Suppressor macrophage (primary cell): ENCODE measurements around the gene TRIOBP.

Experiments
- DNase-seq, 4 experiments: peaks; one replicate each; pipeline ENCODE4 v3.0.0-alpha.2; 2020 to 2022

Gene TRIOBP

GRCh38 chr22:37728620-37729019 lies 31.8 kb downstream of the TRIOBP start:
- no peak for DNase-seq

GRCh38 chr22:37731804-37732471 lies 35.1 kb downstream of the TRIOBP start:
- DNase-seq: peak; percentile 59 to 80 (median 74)

- no peak for DNase-seq
Observed at GRCh38 chr22:37732699-37733607, 36.1 kb downstream of the TRIOBP start.

GRCh38 chr22:37733625-37734401 lies 37.0 kb downstream of the TRIOBP start:
- no peak for DNase-seq

- DNase-seq: no peak
Observed at GRCh38 chr22:37734402-37734700, 37.5 kb downstream of the TRIOBP start.

- peak; percentile 57 to 82 (median 69) for DNase-seq
Observed at GRCh38 chr22:37734964-37735451, 38.2 kb downstream of the TRIOBP start.

- DNase-seq: peak; percentile 38 to 68 (median 65)
Observed at GRCh38 chr22:37739035-37739434, 42.2 kb downstream of the TRIOBP start.

- peak; percentile 83 to 93 (median 90) for DNase-seq
Observed at GRCh38 chr22:37739611-37740049, 42.8 kb downstream of the TRIOBP start.

GRCh38 chr22:37740455-37741311 lies 43.8 kb downstream of the TRIOBP start:
- DNase-seq: no peak

- DNase-seq: peak; percentile 66 to 82 (median 78)
Observed at GRCh38 chr22:37741312-37741795, 44.5 kb downstream of the TRIOBP start.

- DNase-seq: peak; percentile 39 to 63 (median 55)
Observed at GRCh38 chr22:37742376-37743171, 45.7 kb downstream of the TRIOBP start.

- DNase-seq: no peak
Observed at GRCh38 chr22:37744589-37744988, 47.7 kb downstream of the TRIOBP start.

GRCh38 chr22:37745548-37746365 lies 48.9 kb downstream of the TRIOBP start:
- peak; percentile 91 to 97 (median 94) for DNase-seq

- peak; percentile 9 to 57 (median 34) for DNase-seq
Observed at GRCh38 chr22:37746366-37747079, 49.7 kb downstream of the TRIOBP start.

GRCh38 chr22:37747080-37747714 lies 50.3 kb downstream of the TRIOBP start:
- peak in 3 of 4 experiments; percentile 33 to 50 (median 42) for DNase-seq

- no peak for DNase-seq
Observed at GRCh38 chr22:37747715-37748100, 50.9 kb downstream of the TRIOBP start.

- DNase-seq: no peak
Observed at GRCh38 chr22:37748659-37749058, 51.8 kb downstream of the TRIOBP start.

GRCh38 chr22:37749226-37749625 lies 52.4 kb downstream of the TRIOBP start:
- DNase-seq: no peak
